ENCODE data around the gene SEL1L3.

- TF ChIP-seq CTCF (IDR thresholded peaks at IDR 0.05) (no peak), ZFX (IDR thresholded peaks at IDR 0.05; ENCODE audit: borderline replicate concordance) (no peak)
Measured at GRCh38 chr4:25847329-25847728, 15.5 kb downstream of the SEL1L3 start.
